Activated CD4-positive, CD25-positive, alpha-beta regulatory T cell treated with anti-CD3 and anti-CD28 coated beads, Interleukin-2, amount 50 U/mL, for 16 hours (primary cell): ENCODE results near the gene P2RY13.

Experiments
- DNase-seq: peaks from one replicate; pipeline ENCODE4 v3.0.0-alpha.2; 2020; ENCODE audit warnings: low read depth, low spot score

Gene P2RY13

DNA sequence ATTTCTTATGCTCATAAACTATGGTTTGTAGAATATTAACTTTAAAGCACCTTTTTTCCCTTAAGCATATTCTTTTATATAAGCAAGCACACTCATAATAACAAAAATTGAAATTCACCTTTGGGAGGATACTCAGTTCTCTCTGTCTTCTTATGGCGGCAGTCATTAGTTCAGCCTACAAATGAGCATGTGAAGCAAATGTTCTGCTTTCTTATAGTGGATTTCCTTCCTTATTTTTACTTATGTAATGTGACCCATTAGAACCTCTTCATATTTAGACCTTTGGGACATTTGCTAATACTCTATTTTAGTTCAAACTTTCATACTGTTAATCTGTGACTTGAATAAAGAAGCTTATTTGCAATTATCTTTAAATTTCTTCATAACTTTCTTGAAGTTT lies at the start of gene P2RY13:
Gene P2RY13 (minus strand): TSS at position 187 of the 400 bp plus-strand sequence. CDS start 21 bp downstream, at position 166.
- no peak for DNase-seq

GRCh38 chr3:151377768-151378385 lies 48.5 kb upstream of the P2RY13 start:
- no peak for DNase-seq

GRCh38 chr3:151372063-151372820 lies 42.9 kb upstream of the P2RY13 start:
- no peak for DNase-seq

- no peak for DNase-seq
Observed at GRCh38 chr3:151371526-151371925, 42.2 kb upstream of the P2RY13 start.

GRCh38 chr3:151367448-151367847 lies 38.1 kb upstream of the P2RY13 start:
- DNase-seq = no peak

DNA sequence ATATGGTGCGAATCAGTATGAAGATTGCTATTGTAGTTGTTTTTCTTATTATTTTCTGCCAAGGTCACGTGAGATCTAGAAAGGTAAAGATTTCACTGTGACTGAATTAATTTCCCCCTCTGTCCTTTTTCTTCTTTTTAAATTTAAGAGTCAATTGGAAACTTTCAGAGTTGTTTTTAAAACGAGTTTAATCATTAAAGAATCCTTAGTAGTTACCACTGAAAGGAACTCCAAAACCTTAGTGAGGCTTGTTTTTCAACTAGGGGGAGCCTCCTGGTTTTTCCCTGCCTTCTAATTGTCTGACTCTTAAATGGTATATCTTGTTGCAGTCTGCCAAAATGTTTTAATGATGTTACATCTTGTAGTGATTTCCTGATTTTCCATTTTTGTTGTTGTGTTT lies 37.6 kb upstream of the P2RY13 start:
- DNase-seq = no peak

DNA sequence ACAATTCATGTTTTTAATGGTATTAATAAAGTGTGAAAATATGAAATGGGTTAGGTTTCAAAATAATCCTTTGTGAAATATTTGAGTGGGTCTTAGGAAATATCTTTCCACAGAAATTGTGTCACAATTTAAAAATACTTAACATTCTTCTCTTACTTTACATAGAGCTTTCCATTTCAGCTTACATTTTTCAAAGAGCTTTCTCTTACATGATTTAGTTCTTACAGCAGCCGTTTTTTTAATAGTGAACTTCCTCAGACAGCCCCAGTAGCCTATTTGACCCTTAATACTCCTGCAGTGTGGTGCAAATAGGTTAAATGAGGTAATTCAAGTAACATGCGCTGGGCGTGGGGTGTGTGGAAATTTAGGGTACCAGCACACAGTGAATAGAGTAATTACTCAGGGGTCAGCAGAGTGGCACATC lies 33.4 kb upstream of the P2RY13 start:
- DNase-seq = no peak

DNA sequence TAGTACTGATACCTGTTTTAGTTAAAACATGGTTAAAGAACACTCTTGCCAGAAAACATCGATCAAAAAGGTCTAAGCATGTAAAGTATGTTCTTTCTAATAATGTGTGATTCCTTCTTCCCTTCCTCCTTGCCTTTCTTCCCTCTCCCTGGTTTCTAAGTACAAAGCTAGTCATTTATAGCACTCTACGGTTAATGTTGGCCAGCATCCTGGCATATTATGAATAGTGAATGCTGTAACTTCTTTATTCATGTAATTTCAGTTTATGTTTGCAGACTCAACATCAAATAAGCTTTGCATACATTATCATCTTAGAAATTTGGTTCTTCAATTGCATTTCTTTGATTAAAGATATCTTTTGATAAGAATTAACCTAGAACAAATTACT lies 28.1 kb upstream of the P2RY13 start:
- no peak for DNase-seq

GRCh38 chr3:151356794-151357462 lies 27.6 kb upstream of the P2RY13 start:
- DNase-seq = no peak

DNA sequence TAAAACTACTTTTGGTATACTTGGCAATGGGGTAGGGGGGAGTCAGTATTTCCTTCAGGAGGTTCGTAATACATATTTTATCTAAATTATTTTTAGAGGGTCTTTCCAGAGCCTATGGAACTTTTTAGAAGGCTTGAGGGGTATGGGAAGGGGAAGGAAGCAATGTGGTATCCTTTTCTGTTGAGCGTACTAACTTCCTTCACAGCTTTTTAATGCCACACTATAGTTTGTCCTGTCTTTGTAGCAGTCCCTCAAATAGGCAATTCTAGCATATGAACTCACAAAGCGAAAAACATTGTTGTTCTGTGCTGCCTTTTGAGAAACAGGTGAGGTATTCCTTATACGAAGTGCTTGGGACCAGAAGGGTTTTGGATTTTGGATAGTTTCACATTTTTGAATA lies 22.3 kb upstream of the P2RY13 start:
- DNase-seq = no peak

DNA sequence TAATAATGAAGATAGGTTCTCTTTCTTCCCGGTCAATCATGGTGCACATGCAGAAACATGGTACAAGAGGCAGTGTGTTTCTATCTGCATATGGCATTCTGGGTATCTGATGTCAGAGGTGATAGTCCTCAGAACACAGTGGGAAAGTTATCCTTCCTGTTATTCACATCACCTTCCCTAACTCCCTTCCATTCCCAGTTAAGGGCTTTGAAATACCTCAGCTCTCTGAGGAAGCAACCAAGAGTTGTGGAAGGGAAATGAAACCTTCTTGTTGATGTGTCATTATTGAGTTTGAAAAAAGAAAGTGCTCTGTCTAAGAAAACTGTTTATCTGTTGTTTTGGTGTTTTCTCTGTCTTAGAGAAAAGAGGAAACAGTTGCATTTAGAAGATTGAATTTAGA lies 21.9 kb upstream of the P2RY13 start:
- DNase-seq = no peak

DNA sequence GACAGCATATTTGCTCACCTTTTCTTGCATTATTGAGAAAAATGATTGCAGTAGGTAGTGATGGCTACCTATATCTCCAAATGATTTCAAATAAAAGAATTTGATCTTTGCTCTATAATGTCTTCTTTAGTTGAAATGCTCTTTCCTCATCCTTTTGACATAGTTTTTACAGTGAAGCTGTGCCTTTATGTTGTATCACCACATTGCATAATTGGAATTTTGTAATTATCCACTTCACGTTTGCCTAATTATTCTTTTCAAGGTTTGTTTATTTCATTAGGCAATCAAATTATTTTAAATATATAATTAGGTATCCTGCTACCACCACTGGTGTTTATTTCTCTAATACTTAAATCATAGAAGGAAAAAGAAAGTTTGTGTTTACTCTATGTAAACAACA lies 21.3 kb upstream of the P2RY13 start:
- no peak for DNase-seq

DNA sequence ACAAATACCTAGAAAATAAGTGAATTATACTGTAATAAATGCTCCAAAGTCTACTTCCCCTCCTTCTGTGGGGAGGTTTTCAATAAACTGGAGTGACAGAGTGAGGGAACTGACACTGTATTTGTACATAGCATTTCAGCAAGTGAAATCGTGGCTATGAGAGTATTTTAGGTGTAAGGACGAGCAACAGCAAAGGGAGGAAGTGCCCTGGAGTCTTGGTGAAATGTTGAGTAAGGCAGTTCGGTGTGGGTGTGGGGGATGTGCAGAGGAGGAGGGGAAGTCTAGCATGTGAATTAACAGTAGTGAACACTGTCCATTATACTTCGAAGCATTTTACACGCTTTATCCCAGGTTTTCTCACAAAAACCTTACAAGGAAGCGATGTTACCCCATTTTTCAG lies 18.1 kb upstream of the P2RY13 start:
- DNase-seq = no peak

DNA sequence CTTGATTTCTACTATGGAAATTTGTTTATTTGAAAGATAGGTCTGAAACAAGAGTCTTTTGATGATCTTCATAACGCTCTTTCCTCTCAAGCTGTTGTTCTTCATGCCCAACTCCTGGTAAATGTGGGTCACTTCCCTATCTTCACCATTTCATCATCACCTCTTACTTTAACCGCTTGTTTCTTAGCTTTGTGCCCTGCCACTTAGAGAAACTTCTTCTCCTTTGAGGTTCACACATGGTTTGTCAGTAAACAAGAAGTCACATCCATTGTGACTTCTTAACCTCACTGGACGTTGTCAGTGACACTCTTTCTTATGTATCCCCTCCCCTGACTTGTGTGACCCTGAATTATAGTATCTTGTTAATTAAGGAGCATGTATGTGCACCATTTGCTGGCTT lies 16.9 kb upstream of the P2RY13 start:
- DNase-seq = no peak

DNA sequence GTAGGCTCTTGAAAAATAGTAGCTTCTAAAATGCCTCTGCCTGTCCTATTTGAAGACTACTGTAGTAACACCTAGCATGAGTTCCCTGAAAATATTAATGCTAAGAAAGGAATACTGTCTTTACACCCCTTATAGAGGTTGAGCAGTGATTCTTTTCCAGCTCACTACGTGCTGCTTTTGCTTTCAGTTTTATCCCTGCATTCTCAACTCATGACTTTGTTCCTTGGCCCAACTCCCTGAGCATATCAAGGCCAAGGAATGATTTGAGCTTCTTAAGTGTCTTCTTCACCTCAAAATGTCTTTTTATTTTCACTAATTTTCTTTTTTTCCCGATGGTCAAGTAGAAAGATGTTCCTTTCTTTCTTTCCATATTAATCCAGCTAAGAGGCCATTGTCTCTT lies 16.5 kb upstream of the P2RY13 start:
- no peak for DNase-seq

GRCh38 chr3:151331696-151332095 lies 2.3 kb upstream of the P2RY13 start:
- DNase-seq = no peak

DNA sequence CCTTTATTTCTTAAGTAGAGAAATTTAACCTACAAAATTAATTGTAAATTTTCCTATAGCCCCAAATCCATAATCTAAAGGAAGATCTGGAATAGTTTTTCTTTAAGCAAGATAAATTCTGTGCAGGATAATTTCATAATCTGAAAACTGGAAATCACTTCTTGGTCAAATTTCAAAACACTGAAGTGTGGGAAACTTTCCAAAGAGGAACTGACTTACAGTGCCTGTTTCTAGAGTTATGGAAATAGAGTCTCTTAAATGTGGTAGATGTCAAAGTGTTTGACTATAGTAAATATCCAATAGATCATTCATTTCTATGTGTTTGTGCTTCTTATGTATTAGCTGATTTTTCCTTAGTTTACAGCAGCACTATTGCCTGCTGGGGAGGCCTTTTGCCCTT lies 1.6 kb upstream of the P2RY13 start:
- DNase-seq = no peak

- no peak for DNase-seq
Observed at GRCh38 chr3:151330379-151330778, 1.0 kb upstream of the P2RY13 start.

GRCh38 chr3:151328298-151328995 lies 902 bp downstream of the P2RY13 start:
- no peak for DNase-seq

- DNase-seq = no peak
Observed at GRCh38 chr3:151327571-151328198, 1.7 kb downstream of the P2RY13 start.

- no peak for DNase-seq
Observed at GRCh38 chr3:151322511-151322910, 6.8 kb downstream of the P2RY13 start.

GRCh38 chr3:151321526-151321925 lies 7.8 kb downstream of the P2RY13 start:
- no peak for DNase-seq
